ENCODE measurements around the gene JMJD4.

GRCh38 chr1:227753999-227754711 is 19.1 kb upstream of the JMJD4 start:
- TF ChIP-seq POLR2AphosphoS5 (IDR thresholded peaks at IDR 0.05; ENCODE audit: borderline replicate concordance, low read depth, low read length) (no peak), EZH2 (IDR thresholded peaks at IDR 0.05) (no peak)

All from SK-N-MC (cell line).